ENCODE results near the gene CBX8.

DNA sequence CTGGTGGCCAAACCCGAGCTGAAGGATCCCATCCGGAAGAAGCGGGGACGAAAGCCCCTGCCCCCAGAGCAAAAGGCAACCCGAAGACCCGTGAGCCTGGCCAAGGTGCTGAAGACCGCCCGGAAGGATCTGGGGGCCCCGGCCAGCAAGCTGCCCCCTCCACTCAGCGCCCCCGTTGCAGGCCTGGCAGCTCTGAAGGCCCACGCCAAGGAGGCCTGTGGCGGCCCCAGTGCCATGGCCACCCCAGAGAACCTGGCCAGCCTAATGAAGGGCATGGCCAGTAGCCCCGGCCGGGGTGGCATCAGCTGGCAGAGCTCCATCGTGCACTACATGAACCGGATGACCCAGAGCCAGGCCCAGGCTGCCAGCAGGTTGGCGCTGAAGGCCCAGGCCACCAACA lies 13.0 kb downstream of the CBX8 start:
- TF ChIP-seq, protein P1, sequence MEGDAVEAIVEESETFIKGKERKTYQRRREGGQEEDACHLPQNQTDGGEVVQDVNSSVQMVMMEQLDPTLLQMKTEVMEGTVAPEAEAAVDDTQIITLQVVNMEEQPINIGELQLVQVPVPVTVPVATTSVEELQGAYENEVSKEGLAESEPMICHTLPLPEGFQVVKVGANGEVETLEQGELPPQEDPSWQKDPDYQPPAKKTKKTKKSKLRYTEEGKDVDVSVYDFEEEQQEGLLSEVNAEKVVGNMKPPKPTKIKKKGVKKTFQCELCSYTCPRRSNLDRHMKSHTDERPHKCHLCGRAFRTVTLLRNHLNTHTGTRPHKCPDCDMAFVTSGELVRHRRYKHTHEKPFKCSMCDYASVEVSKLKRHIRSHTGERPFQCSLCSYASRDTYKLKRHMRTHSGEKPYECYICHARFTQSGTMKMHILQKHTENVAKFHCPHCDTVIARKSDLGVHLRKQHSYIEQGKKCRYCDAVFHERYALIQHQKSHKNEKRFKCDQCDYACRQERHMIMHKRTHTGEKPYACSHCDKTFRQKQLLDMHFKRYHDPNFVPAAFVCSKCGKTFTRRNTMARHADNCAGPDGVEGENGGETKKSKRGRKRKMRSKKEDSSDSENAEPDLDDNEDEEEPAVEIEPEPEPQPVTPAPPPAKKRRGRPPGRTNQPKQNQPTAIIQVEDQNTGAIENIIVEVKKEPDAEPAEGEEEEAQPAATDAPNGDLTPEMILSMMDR (IDR thresholded peaks at IDR 0.05): no peak
- TF ChIP-seq POLR2A (IDR thresholded peaks at IDR 0.05): no peak

Data from thyroid gland (tissue), 4 donors.